ENCODE measurements around the gene MAPK12. TPM values are rescaled to one million over a fixed set of nuclear protein-coding genes. Genes with fewer than 3 reads are reported as not detected.

The MAPK12 gene
- total RNA-seq, 1 experiment from 2014 or later = 31.4 TPM

DNA sequence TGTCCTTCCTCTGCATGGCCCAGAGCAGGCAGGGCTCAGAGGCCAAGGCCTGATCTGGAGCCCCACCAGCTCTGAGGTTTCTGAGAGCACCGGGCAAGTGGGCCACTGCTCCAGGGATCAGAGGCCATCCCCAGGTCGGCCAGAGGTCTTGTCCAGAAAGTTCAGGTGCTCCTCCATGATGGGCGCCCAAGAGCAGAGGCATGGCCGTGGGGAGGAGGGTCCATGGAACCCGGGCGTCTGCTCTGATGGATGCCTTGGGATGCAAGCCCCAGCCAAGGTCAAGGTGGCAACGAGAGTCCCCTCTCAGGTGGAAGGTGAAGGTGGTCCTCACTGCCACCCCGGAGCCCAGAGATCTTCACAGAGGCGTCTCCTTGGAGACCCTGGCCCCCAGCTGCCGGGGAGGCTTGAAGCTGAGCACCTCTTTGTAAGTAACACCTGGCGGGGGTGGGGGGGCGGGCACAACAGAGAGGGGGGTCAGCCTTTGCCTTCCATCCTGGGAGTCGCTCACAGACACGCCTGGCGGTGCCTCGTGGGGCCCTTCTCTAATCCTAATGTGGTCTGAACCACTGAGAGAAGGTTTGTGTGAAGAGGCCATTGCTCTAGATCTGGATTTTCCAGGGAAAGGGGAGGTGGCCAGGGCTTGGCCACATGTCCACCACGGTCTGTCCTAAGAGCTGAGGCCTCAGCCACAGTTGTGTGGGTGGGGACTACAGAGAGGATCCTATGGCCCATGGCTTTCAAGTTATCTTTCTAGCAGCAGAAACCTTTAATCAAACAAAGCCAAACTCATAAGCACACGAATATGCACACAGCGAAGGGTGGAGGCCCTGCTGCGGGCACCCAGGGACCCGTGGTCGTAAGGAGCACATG is 8.2 kb downstream of the MAPK12 start:
- DNase-seq (ENCODE audit: low spot score) = no peak

DNA sequence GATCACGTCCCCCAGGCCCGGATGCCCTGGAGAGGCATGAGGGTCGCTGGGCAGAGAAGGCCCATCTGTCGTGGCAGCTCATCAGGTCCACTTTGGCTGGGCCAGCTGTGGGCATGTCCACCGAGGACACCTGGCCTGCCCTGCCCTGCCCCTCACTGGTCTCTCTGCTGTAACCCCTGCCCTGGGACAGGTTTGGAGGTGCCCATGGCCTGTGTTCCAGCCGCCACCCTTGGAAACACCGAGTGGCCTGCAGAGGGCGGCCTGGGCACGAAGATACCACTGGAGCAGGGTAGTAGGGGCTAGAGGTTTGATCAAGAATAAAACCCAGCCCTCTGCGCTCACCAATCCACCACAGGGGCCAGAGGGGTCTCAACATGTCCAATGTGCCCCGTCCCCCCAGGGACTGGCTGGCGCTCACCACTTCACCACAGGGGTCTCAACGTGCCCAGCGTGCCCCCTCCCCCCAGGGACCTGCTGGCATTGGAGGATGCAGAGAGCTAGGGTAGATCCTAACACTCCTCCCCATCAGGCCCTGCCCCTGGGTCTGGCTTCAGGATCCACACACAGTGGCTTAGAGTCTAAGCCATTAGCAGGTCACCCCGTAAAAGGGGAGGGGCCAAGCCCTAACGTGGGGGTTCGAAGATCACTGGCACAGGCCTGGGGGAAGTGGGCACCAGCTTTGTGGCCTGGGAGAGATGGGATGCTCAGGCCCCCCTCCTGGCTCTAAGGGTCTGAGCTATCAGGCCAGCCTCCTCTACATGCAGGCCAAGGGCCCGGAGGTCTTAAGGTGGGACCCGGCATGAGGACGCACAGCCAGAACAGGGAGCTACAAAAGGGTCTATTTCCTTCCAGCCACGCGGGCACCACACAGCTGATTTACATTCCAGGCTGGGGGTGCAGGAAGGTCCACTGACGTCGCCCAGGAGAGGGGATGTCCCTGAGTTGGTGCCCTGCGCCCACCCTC is 9.1 kb downstream of the MAPK12 start:
- DNase-seq (ENCODE audit: low spot score) = no peak

DNA sequence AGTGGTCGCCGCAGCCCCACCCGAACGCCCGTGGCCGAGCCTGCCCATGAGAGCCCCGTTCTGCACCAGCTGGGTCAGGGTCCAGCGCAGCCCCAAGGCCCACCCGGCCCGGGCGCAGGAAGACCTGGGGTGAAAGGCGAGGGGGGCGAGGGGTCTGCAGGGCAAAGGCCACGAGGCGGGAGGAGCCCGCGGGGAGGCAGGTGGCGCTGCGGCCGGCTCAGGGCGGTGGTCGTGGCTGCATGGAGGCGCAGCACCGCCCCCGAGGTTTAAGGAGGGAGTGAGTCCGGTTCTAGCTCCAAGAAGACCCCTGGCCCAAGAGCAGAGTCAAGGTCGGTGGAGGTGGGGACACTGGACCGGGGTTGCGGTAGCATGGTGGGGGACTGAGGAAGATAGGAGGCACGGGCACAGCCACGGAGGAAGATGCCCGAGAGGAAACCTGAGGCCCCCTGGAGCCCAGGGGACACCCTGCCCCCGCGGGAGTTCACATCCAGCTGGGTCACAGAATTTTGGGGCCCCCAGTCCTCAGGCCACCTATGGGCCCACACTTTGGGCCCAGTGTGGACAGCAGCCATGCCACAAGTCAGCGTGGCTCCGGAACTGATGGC is 9.9 kb downstream of the MAPK12 start:
- DNase-seq (ENCODE audit: low spot score) = no peak

DNA sequence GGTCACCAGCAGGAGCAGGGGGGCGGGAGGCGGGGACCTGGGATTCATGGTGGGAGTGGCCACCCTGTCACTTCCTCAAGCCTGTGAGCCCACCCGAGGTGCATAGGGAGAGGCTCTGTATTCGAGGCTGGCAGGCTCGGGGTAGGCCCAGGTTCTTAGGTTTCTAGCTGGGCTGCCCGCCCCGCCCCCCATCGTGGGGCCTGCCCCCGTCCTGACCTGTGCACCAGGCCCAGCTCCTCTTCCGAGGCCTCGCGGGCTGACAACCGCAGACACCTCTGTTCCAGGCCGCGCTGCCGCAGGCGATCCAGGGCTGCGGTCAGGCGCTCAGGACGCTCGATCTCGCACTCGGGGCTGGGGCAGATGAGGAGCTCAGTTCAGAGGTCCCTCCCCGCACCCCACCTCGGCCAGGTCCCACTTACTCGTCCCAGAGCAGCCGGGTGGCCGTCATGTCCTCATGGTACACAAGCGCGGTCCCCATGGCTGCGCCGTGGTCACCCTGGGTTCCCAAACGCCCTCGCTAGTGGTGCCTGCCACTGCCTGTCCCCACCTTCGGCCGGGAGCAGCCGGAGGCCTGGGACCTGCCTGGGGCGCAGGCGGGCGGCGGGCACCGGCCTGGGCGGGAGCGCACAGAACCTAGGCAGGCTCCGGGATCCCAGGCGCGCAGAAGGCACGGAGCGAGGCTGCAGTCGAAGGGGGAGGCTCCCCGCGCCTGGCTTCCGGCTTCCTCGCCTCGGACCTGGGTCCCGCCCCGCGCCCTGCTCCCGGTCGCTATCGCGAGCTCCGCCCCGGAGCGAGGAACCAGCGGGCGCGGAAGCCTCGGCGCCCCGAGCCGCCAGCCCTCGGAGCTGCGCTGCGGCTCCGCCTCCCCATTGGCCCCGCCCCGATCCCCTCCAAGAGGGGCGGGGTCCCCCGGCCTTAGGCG is 10.7 kb downstream of the MAPK12 start, which contains the start of gene HDAC10:
Gene HDAC10 (minus strand): TSS at position 711 of the 922 bp plus-strand sequence. CDS start 233 bp downstream, at position 478.
- no peak for DNase-seq (ENCODE audit: low spot score)

DNA sequence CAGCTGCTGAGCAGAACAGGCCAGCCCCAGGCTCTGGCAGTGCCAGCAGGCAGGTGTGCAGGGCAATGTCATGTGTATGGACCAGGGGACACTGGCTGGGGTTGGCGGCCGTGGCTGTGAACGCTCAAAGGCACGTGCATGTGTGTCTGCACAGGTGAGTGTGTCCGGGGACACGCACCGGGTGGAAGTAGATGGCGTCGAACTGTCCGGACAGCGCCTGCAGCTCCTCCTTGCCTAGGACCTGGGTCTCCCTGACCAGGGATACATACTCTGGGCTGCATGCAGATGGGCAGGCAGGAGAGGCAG is 11.3 kb downstream of the MAPK12 start:
- DNase-seq (ENCODE audit: low spot score) = no peak

DNA sequence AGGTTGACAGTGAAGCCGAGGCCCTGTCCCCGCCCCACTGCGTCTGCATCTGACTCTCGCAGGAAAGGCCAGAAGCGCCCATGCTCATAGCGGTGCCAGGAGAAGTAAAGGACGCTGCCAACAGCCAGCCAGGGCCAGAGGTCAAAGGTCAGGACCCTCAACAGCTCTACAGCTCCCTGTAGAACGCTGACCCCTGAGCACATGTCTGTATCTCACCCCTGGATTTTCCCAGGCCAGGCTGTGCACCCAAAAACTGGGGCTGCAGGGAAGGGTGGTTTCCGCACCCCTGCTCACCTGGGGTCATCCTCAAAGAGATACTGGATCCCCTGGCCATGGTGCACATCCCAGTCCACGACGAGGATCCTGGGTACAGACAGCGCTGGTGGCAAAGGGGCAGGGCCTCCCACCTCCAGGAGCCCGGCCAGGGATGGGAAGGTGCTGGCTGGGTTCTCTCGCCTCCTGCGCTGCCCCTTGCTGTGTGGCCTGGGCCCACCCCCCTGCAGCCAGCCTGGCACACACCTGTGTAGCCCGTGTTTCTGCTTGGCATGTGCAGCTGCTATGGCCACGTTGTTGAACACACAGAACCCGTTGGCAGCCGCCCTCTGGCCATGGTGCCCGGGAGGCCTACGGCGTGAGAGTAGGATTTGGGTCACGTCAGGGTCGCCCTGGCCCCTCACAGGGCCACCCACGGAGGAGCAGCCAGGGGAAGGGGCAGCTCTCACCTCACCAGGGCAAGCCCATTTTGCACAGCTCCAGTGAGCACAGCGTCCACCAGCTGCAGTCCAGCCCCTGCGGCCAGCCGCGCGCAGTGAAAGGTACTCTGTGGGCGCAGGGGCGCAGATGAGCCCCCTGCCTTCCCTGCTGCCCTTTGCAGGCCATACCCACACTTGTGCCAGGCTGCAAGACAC is 11.9 kb downstream of the MAPK12 start:
- DNase-seq (ENCODE audit: low spot score) = no peak

DNA sequence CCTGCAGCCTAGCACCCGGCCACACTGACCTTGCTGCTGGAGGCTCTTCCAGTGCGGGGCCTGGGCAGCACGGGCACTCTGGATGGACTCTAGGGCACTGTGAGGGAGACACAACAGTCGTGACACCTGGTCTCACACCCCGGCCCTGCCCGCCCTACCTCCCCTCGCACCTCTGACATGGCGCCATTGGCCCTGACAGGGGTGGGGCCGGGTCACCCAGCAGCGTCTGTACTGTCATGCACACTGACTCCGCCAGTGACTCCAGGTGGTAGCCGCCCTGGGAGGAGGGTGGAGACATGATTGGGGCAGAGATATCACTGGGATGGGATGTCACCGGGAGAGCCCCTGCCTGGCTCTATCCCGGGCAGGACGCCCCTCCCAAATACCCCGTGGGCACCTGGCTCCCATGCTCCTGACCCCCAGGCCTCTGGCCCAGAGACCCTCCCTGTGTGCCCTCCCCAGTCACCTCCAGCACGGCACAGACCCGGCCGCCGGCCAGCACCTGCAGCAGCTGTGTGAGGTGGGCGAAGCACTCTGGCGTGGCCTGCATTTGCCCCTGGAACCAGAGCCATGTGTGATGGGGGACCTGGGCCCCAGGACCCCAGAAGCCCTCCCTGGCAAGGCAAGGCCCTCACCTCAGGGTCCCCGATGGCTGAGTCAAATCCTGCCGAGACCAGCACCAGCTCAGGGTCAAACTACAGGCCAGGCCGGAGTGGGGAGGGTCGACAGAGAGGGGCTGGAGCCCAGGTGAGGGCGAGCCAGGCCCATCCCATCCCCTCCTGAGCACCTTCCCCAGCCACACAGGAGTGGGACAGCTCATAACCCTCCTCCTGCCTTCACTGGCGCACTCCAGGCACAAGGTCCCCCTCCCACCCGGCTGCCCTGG is 13.0 kb downstream of the MAPK12 start:
- no peak for DNase-seq (ENCODE audit: low spot score)

DNA sequence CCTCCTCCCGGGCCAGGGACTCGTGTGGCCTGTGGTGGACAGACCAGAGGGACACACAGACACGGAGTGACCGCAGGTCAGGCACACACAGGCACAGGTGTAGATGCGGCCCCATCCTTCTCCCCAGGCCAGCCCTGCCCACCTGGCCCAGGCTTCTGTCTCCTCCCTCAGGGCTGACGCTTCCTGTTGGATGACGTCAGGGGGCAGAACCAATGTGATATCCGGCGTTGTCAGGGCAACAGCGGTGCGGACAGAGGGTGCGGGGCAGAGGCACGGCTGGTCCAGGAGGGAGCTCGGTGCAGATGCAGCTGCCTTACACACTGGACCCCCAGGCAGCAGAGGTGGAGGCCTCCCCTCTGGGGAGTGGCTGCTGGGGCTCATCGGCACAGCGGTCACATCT is 13.7 kb downstream of the MAPK12 start:
- DNase-seq (ENCODE audit: low spot score) = no peak

DNA sequence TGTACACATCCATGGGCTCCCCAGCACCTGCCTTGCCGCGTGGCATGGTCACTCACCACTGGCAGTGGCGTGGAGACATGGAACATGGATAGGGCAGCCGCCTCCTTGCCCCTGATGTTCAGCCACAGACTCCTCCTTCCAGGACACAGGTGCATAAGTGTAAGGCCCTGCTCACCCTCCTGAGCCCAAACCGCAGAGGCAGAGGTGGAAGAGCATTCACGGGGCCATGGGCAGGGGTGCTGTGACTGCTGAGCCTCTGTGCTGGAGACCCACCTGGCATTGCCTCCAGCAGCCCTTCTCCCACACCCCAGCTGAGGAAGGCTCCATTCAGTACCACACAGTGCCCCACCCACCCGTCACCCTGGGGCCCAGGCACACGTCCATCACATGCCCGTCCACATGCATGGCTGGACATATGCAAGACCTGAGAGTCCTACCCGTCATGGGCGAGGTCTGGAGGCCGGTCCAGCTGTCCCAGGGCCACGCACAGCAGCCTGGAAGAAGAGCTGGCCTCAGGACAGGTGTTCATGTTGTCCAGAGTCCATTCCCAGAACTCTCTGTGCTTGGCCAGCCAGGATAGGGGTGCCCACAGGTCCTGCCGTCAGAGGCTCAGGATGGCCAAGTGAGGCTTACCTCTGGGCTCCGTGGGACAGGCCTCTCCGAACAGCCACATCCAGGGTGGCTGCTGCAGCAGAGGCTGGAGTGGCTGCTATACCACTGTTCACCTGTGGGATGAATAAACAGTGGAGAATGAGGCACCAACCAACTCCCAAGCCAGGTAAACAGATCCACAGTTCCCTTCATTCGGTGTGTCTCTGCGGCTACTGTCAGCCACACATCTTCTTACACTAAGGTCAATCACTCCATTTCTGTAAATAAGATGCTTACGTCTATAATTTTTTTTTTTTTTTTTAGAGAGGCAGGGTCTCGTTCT is 15.0 kb downstream of the MAPK12 start:
- DNase-seq (ENCODE audit: low spot score) = no peak

DNA sequence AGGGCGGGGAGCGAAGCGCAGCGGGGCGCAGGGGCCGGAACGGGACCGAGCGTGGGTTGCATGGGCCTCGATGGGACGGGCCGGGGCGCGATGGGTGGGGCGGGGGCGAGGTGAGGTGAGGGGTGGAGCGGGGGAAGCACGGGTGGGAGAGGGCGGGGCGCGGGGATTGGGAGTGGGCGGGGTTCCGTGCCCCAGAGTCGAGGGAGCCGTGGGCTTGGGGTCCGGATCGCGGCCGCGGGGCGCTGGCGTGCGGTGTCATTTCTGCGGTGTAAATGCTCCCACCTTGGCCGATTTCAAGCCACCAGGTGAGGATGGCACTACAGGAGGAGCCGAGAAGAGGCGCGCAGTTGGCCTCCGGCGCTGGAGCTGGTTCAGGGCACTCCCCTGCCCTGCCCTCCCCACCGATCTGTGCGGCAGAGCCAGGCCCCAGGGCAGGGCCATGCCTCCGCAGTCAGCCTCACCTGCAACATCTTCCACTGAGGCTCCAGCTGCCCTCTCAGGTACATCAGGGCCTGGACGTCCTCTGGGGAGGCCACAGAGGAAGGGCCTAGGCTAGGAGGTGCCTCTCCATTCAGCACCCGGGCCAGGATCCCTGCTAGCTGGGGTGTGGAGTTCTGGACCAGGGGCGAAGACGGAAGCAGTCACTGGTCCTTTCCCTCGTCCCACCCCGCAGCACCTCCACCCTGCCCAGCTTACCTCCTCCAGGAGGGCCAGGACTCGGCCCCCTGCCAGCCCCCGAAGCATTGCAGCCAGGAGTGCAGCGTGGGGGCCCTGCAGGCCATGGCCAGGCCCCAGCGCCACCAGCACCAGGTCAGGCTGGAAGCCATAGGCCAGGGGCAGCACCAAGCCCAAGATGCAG is 16.0 kb downstream of the MAPK12 start:
- DNase-seq (ENCODE audit: low spot score) = no peak

DNA sequence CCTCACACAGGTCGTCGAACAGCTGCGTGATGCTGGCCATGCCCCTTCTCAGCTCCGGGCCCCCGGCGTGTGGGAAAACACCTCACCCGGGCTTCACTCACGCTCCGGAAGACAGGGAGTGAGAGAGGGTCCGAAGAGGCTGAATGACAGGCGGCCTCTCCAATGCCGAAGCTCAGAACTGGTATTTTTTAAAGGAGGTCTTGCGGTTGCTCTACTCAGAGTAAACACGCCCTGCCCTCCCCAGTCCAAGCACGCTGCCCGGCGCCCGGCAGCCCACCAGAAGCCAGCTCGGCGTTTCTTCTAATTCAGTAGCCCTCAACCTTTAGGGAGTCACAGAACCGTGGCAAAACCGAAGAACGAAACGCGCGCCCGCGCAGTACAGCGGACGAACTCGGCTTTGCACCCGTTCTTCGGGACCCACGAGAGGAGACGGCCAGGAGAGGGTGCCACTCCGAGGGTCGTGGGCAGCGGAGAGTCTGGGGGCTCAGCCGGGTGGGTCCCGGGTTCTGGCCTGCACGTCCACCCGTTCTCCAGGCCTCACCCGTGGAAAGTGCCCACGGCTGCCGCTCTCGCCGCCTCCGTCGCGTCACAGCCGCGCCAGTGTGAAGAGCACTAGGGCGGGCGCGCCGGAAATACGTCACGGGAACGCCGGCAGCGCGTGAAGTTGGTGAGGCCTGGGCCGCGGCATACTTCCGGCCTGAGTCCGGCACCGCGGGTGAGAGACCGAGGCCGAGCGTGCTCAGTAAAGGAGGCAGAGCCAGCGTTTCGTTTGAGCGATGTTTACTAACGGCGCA is 16.9 kb downstream of the MAPK12 start, which contains the start of gene TUBGCP6:
Gene TUBGCP6 (minus strand): TSS at position 604 of the 794 bp plus-strand sequence. CDS start 564 bp downstream, at position 40.
- DNase-seq (ENCODE audit: low spot score) = peak; percentile 68

DNA sequence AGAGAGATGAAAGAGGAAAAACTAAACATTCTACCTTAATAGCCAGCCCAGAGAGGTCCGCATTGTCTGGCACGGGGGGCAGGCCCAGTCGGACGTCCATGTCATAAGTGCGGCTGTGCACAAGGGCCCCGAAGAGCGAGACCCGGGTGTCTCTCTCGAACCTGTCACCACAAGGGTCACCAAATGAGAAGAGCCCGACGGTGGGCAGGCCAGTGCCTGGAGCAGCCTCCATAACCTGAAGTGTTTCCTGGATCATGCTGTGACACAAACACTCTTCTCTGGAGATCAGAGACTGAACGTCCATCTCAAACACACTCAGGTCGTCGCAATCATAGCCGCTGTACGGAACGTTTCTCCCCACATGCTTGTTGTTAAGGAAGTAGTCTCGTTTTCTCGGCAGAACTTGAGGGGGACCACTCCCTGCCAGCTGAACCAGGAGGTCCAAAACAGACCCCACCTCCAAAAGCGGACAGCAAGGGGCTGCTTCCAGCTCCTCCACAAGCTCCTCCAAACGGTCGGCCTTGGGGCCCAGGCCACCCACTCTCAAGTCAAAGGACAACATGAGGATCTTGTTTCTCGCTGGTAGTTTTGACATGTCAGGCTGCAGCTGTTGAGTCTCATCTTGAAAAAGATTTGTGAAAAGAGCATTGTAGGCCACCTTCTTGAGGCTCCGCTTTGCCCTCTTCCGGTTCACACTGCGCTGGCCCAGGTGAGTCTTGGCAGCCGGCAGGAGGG is 17.6 kb downstream of the MAPK12 start:
- no peak for DNase-seq (ENCODE audit: low spot score)

DNA sequence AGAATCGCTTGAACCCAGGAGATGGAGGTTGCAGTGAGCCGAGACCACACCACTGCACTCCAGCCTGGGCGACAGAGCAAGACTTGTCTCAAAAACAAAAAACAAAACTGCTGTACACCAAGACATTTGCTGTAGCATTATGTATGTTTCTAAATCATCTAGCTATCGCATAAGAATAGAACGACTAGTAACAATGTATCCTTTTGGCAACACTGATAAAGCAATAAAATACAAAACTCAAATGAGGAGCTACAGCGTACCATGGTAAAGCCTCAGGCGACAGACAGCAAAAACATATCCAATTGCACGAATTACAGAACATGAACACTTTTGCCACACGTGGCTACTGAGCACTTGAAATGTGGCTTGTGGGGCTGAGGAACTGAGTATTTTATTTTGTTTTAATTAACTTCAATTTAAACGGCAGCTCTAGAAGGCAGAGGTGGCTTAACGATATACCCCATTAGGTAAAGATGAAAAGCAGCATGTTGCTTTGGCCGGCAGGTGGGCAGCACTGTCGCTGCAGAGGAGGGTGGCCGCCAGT is 19.0 kb downstream of the MAPK12 start:
- DNase-seq (ENCODE audit: low spot score) = no peak

DNA sequence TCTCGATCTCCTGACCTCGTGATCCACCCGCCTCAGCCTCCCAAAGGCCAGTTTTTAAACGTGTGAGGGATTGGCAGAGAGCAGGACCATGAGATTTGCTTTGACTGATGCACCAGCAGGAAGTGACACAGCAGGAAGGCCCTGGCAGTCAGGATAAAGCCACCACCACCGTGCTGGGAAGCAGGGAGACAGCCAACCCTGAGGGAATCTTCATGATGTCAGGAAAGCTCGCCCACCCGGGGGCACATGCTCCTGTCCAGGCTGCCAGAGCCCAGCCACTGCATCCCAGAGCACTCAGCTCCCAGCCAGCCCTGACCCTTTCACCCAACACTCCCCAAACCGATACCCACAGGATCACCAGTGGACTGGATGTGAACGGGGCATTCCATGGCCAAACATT is 22.7 kb downstream of the MAPK12 start:
- DNase-seq (ENCODE audit: low spot score) = no peak

Data from A172 (cell line).